HL-60 (cell line): ENCODE data around the gene EPC1.
"Not testable (repeated sequence)": the region's sequence is repeated elsewhere in the genome, so short reads cannot be mapped to it uniquely, and the experiment has no call there.

ENCODE experiments used
- DNase-seq, 2 experiments: peaks; one replicate each; pipeline ENCODE4 v3.0.0-alpha.2; 2010 to 2020; ENCODE audit warnings: low read depth in 1 of 2, low spot score in 1 of 2
- H3K27ac ChIP-seq: fragments of 250-450 bp; sonication (Bioruptor Pico); replicated peaks from 2 replicates; pipeline ENCODE4 v1.5.1; 2020; ENCODE audit warnings: mild to moderate bottlenecking, moderate library complexity
- H3K27me3 ChIP-seq: fragments of 250-450 bp; sonication (Bioruptor Pico); 2 replicates; pipeline ENCODE4 v1.5.1; 2021; ENCODE audit warnings: mild to moderate bottlenecking, moderate library complexity; ENCODE audit not compliant: insufficient read depth, poor library complexity, severe bottlenecking
- H3K4me3 ChIP-seq: replicated peaks from 2 replicates; pipeline ENCODE4 v1.5.1; 2011; ENCODE audit warnings: mild to moderate bottlenecking, control low read depth, low read length; ENCODE audit not compliant: insufficient read depth
- CTCF ChIP-seq: IDR thresholded peaks from one replicate; pipeline ENCODE4 v1.5.1; 2011; ENCODE audit warnings: low read length, control low read depth, inconsistent platforms; ENCODE audit not compliant: insufficient read depth
- GABPA ChIP-seq: IDR thresholded peaks from 2 replicates; pipeline ENCODE4 v1.6.1; 2012; ENCODE audit warnings: low read depth
- POLR2AphosphoS5 ChIP-seq: IDR thresholded peaks from 2 replicates; pipeline ENCODE4 v1.6.1; 2012; ENCODE audit warnings: low read depth
- REST ChIP-seq: IDR thresholded peaks from 2 replicates; pipeline ENCODE4 v1.6.1; 2012; ENCODE audit warnings: low read depth; ENCODE audit not compliant: insufficient replicate concordance
- SPI1 ChIP-seq: IDR thresholded peaks from 2 replicates; pipeline ENCODE4 v1.6.1; 2012; ENCODE audit warnings: low read depth, mild to moderate bottlenecking, borderline replicate concordance

Gene EPC1

GRCh38 chr10:32239769-32240168 is 107.2 kb downstream of the EPC1 start:
- no peak overlapping the region for H3K27ac ChIP-seq
- no peaks in the 10 kb centered on the region for H3K27me3 ChIP-seq
- TF ChIP-seq POLR2AphosphoS5: no peak
- TF ChIP-seq CTCF: no peak
- TF ChIP-seq GABPA: no peak
- no peak overlapping the region for H3K4me3 ChIP-seq
- no peak for DNase-seq

GRCh38 chr10:32237644-32238345 is 109.2 kb downstream of the EPC1 start:
- Histone ChIP-seq H3K4me3 (no peak overlapping the region), H3K27ac (no peak overlapping the region), H3K27me3 (no peaks in the 10 kb centered on the region)
- no peak for DNase-seq
- TF ChIP-seq SPI1 (no peak), POLR2AphosphoS5 (no peak), GABPA (no peak), REST (no peak), CTCF (no peak)

GRCh38 chr10:32234471-32234870 is 112.5 kb downstream of the EPC1 start:
- H3K4me3 ChIP-seq: no peak overlapping the region
- TF ChIP-seq GABPA (no peak), REST (no peak), POLR2AphosphoS5 (no peak), CTCF (no peak), SPI1 (no peak)
- no peak overlapping the region for H3K27ac ChIP-seq
- H3K27me3 ChIP-seq: no peaks in the 10 kb centered on the region
- no peak for DNase-seq

- H3K27me3 ChIP-seq, DNase-seq, H3K27ac ChIP-seq, H3K4me3 ChIP-seq: not testable (repeated sequence)
Measured at GRCh38 chr10:32233375-32233774, 113.6 kb downstream of the EPC1 start.
